ENCODE measurements around the gene CDH26.

CDH26 gene

GRCh38 chr20:59920944-59921343, 37.3 kb upstream of the CDH26 start:
- TF ChIP-seq EZH2phosphoT487 (IDR thresholded peaks at IDR 0.05; ENCODE audit: low read depth) = no peak
- TF ChIP-seq CTCF (IDR thresholded peaks at IDR 0.05; ENCODE audit: low read depth, low read length) = no peak
- Histone ChIP-seq H3K27ac (ENCODE audit: low read length) (no peak overlapping the region), H3K4me2 (ENCODE audit: low read length) (no peak overlapping the region), H3K9ac (ENCODE audit: low read length) (no peak overlapping the region), H3K4me1 (ENCODE audit: low read length) (no peaks in the 10 kb centered on the region), H4K20me1 (ENCODE audit: insufficient read depth, low read length) (no peaks in the 10 kb centered on the region), H3K27me3 (ENCODE audit: low read depth, low read length) (peaks cover 25% of the 10 kb centered on the region), H3K4me3 (ENCODE audit: low read length) (no peak overlapping the region), H3K79me2 (ENCODE audit: low read length) (no peaks in the 10 kb centered on the region), H3K36me3 (replicated peaks; ENCODE audit: low read depth, low read length) (no peaks in the 10 kb centered on the region), H3K9me3 (ENCODE audit: insufficient read depth, low read length) (no peaks in the 10 kb centered on the region), H2AFZ (ENCODE audit: low read depth, low read length) (no peak overlapping the region)

GRCh38 chr20:59923514-59923913, 34.7 kb upstream of the CDH26 start:
- Histone ChIP-seq H3K27ac (ENCODE audit: low read length) (no peak overlapping the region), H3K36me3 (replicated peaks; ENCODE audit: low read depth, low read length) (no peaks in the 10 kb centered on the region), H4K20me1 (ENCODE audit: insufficient read depth, low read length) (no peaks in the 10 kb centered on the region), H2AFZ (ENCODE audit: low read depth, low read length) (no peak overlapping the region), H3K27me3 (ENCODE audit: low read depth, low read length) (peaks cover 41% of the 10 kb centered on the region), H3K79me2 (ENCODE audit: low read length) (no peaks in the 10 kb centered on the region), H3K9me3 (ENCODE audit: insufficient read depth, low read length) (no peaks in the 10 kb centered on the region), H3K4me3 (ENCODE audit: low read length) (no peak overlapping the region), H3K9ac (ENCODE audit: low read length) (no peak overlapping the region), H3K4me2 (ENCODE audit: low read length) (no peak overlapping the region), H3K4me1 (ENCODE audit: low read length) (no peaks in the 10 kb centered on the region)
- TF ChIP-seq CTCF (IDR thresholded peaks at IDR 0.05; ENCODE audit: low read depth, low read length) = no peak

- Histone ChIP-seq H3K9ac (ENCODE audit: low read length) (no peak overlapping the region), H3K79me2 (ENCODE audit: low read length) (no peaks in the 10 kb centered on the region), H3K4me3 (ENCODE audit: low read length) (no peak overlapping the region), H3K4me2 (ENCODE audit: low read length) (no peak overlapping the region), H4K20me1 (ENCODE audit: insufficient read depth, low read length) (no peaks in the 10 kb centered on the region), H2AFZ (ENCODE audit: low read depth, low read length) (no peak overlapping the region), H3K27ac (ENCODE audit: low read length) (no peak overlapping the region), H3K4me1 (ENCODE audit: low read length) (no peaks in the 10 kb centered on the region), H3K36me3 (replicated peaks; ENCODE audit: low read depth, low read length) (no peaks in the 10 kb centered on the region), H3K27me3 (ENCODE audit: low read depth, low read length) (peaks cover 41% of the 10 kb centered on the region), H3K9me3 (ENCODE audit: insufficient read depth, low read length) (no peaks in the 10 kb centered on the region)
- TF ChIP-seq EZH2phosphoT487 (IDR thresholded peaks at IDR 0.05; ENCODE audit: low read depth) (no peak), CTCF (IDR thresholded peaks at IDR 0.05; ENCODE audit: low read depth, low read length) (no peak)
These were observed 32.9 kb upstream of the CDH26 start for GRCh38 chr20:59925359-59925758.

- Histone ChIP-seq H3K4me2 (ENCODE audit: low read length) (no peak overlapping the region), H3K4me1 (ENCODE audit: low read length) (no peaks in the 10 kb centered on the region), H3K4me3 (ENCODE audit: low read length) (no peak overlapping the region), H3K9ac (ENCODE audit: low read length) (no peak overlapping the region), H4K20me1 (ENCODE audit: insufficient read depth, low read length) (no peaks in the 10 kb centered on the region), H3K36me3 (replicated peaks; ENCODE audit: low read depth, low read length) (no peaks in the 10 kb centered on the region), H3K79me2 (ENCODE audit: low read length) (no peaks in the 10 kb centered on the region), H3K9me3 (ENCODE audit: insufficient read depth, low read length) (no peaks in the 10 kb centered on the region), H3K27ac (ENCODE audit: low read length) (no peak overlapping the region), H3K27me3 (ENCODE audit: low read depth, low read length) (peaks cover 41% of the 10 kb centered on the region), H2AFZ (ENCODE audit: low read depth, low read length) (no peak overlapping the region)
- TF ChIP-seq EZH2phosphoT487 (IDR thresholded peaks at IDR 0.05; ENCODE audit: low read depth) (no peak), CTCF (IDR thresholded peaks at IDR 0.05; ENCODE audit: low read depth, low read length) (no peak)
These were observed 32.3 kb upstream of the CDH26 start for GRCh38 chr20:59925899-59926298.
